Uterus (tissue), 2 donors: ENCODE data around the gene PSAP.

ENCODE experiments used
- CTCF ChIP-seq, 4 experiments: fragments of 200-600 bp in 2 of 4; fragments of 450-650 bp in 2 of 4; sonication (generic) in 2 of 4; IDR thresholded peaks; one replicate each; pipeline ENCODE4 v1.5.1; 2016 to 2019; ENCODE audit warnings: antibody characterized with exemption in 4 of 4, mild to moderate bottlenecking in 2 of 4, moderate library complexity in 1 of 4
- POLR2A ChIP-seq, 2 donors: fragments of 450-650 bp; IDR thresholded peaks; one replicate each; pipeline ENCODE4 v1.6.1; 2016; ENCODE audit warnings: antibody characterized with exemption in 2 of 2, mild to moderate bottlenecking in 1 of 2, moderate library complexity in 1 of 2

GRCh38 chr10:71863203-71863602 is 12.2 kb upstream of the PSAP start:
- no peak for TF ChIP-seq POLR2A (IDR thresholded peaks at IDR 0.05)
- no peak for TF ChIP-seq CTCF (IDR thresholded peaks at IDR 0.05)
